PC-3 (cell line): ENCODE measurements around the gene CACNA1C. TPM values are rescaled to one million over a fixed set of nuclear protein-coding genes. Genes with fewer than 3 reads are reported as not detected.

ENCODE experiments used
- ATAC-seq: fragments of 200-7000 bp; cut with Tn5 transposase; 2 replicates; pipeline ENCODE4 v1.9.1; 2020; ENCODE audit warnings: mild to moderate bottlenecking, moderate library complexity
- BruUV-seq: library from RNA; stranded (reverse); fragments of 400-500 nt; replicated peaks from 2 replicates; lab custom pipeline; 2021; lab: Mats Ljungman, UMichigan
- CTCF ChIA-PET: fragments of 300-600 bp; sonication (Branson Sonifier 250); formaldehyde crosslinking; loops from one replicate; lab custom pipeline; 2022; ENCODE audit warnings: antibody characterized with exemption; lab: Charles Lee
- POLR2A ChIA-PET: fragments of 300-600 bp; sonication (Branson Sonifier 250); formaldehyde crosslinking; loops from one replicate; lab custom pipeline; 2022; ENCODE audit warnings: antibody characterized with exemption; ENCODE audit not compliant: unreplicated experiment; lab: Charles Lee
- DNase-seq: peaks from one replicate; pipeline ENCODE4 v3.0.0-alpha.2; 2015
- H2AFZ ChIP-seq: fragments of 300-600 bp; sonication (generic); 2 replicates; pipeline ENCODE4 v1.6.0; 2016; ENCODE audit warnings: antibody characterized with exemption, low read length
- H3F3A ChIP-seq: fragments of 300-600 bp; sonication (generic); one replicate; pipeline ENCODE4 v1.6.0; 2017; ENCODE audit warnings: antibody characterized with exemption, low read length, control low read depth, mild to moderate bottlenecking; ENCODE audit not compliant: unreplicated experiment
- H3K27ac ChIP-seq: fragments of 300-600 bp; sonication (generic); 2 replicates; pipeline ENCODE4 v1.5.1; 2016; ENCODE audit warnings: mild to moderate bottlenecking, low read length
- H3K27me3 ChIP-seq: fragments of 300-600 bp; sonication (generic); 2 replicates; pipeline ENCODE4 v1.6.1; 2016; ENCODE audit warnings: low read length, mixed read lengths
- H3K36me3 ChIP-seq: fragments of 300-600 bp; sonication (generic); 2 replicates; pipeline ENCODE4 v1.6.1; 2016; ENCODE audit warnings: low read depth, mixed run types, low read length, mixed read lengths
- H3K4me1 ChIP-seq: fragments of 300-600 bp; sonication (generic); 2 replicates; pipeline ENCODE4 v1.5.1; 2016; ENCODE audit warnings: low read length; ENCODE audit not compliant: insufficient read depth
- H3K4me2 ChIP-seq: fragments of 300-600 bp; sonication (generic); 2 replicates; pipeline ENCODE4 v1.6.0; 2016; ENCODE audit warnings: low read length
- H3K4me3 ChIP-seq: fragments of 300-600 bp; sonication (generic); 2 replicates; pipeline ENCODE4 v1.5.1; 2016; ENCODE audit warnings: mild to moderate bottlenecking, low read length, mixed read lengths
- H3K79me2 ChIP-seq: fragments of 300-600 bp; sonication (generic); 2 replicates; pipeline ENCODE4 v1.6.1; 2017; ENCODE audit warnings: low read length, mixed read lengths
- H3K9ac ChIP-seq: fragments of 300-600 bp; sonication (generic); 2 replicates; pipeline ENCODE4 v1.6.0; 2016; ENCODE audit warnings: mild to moderate bottlenecking, low read length
- H3K9me2 ChIP-seq: fragments of 300-600 bp; sonication (generic); replicated peaks from 2 replicates; pipeline ENCODE4 v1.6.1; 2016; ENCODE audit warnings: mixed run types, low read length, mixed read lengths
- H3K9me3 ChIP-seq: fragments of 300-600 bp; sonication (generic); 2 replicates; pipeline ENCODE4 v1.6.1; 2016; ENCODE audit warnings: low read length, mixed read lengths
- H4K20me1 ChIP-seq: fragments of 300-600 bp; sonication (generic); 2 replicates; pipeline ENCODE4 v1.6.1; 2016; ENCODE audit warnings: low read length, mixed read lengths
- CTCF ChIP-seq: fragments of 300-600 bp; sonication (generic); conservative IDR thresholded peaks from 2 replicates; pipeline ENCODE4 v1.5.1; 2017; ENCODE audit warnings: antibody characterized with exemption, low read depth, mild to moderate bottlenecking, low read length
- EZH2 ChIP-seq: fragments of 300-600 bp; sonication (generic); IDR thresholded peaks from one replicate; pipeline ENCODE4 v1.6.1; 2017; ENCODE audit warnings: antibody characterized with exemption, mild to moderate bottlenecking, low read length; ENCODE audit not compliant: unreplicated experiment
- EZH2phosphoT487 ChIP-seq: fragments of 300-600 bp; sonication (generic); IDR thresholded peaks from 2 replicates; pipeline ENCODE4 v1.6.1; 2018; ENCODE audit warnings: mild to moderate bottlenecking, antibody characterized with exemption, low read length, borderline replicate concordance
- intact Hi-C: fragments of 100-400 bp; cut with micrococcal nuclease; formaldehyde crosslinking; loops from 2 replicates; pipeline ENCODE4 v1.9.0; 2023
- total RNA-seq: library from RNA; depleted of rRNA; stranded (reverse); fragments of >200 nt; gene quantifications from 2 replicates; pipeline ENCODE4 v1.2.3, GENCODE V29; 2014

Gene CACNA1C
- total RNA-seq, 1 experiment from 2014 or later, result not detected

GRCh38 chr12:2020511-2020910 is 32.3 kb upstream of the CACNA1C start:
- intact Hi-C loops, result no loop called here
- no peak overlapping the region for H2AFZ ChIP-seq
- BruUV-seq, result no TSS peak
- peaks cover 84% of the 10 kb centered on the region for H3K27me3 ChIP-seq
- H3K4me1 ChIP-seq, result no peaks in the 10 kb centered on the region
- H3K9me2 ChIP-seq, result no peaks in the 10 kb centered on the region
- TF ChIP-seq EZH2 (no peak), EZH2phosphoT487 (no peak), CTCF (no peak)
- ChIA-PET POLR2A (no interaction called here), CTCF (no interaction called here)
- H3K79me2 ChIP-seq, result no peaks in the 10 kb centered on the region
- H3K9ac ChIP-seq, result no peak overlapping the region
- H3K4me2 ChIP-seq, result no peak overlapping the region
- H3K9me3 ChIP-seq, result no peaks in the 10 kb centered on the region
- no peaks in the 10 kb centered on the region for H3F3A ChIP-seq
- H3K27ac ChIP-seq, result no peak overlapping the region
- no peaks in the 10 kb centered on the region for H4K20me1 ChIP-seq
- ATAC-seq, result no peak
- no peaks in the 10 kb centered on the region for H3K36me3 ChIP-seq
- no peak overlapping the region for H3K4me3 ChIP-seq
- DNase-seq, result no peak

GRCh38 chr12:2023365-2023764 is 29.4 kb upstream of the CACNA1C start:
- TF ChIP-seq CTCF, result no peak
- no peak for TF ChIP-seq EZH2
- no peak for TF ChIP-seq EZH2phosphoT487
- no peaks in the 10 kb centered on the region for H3K36me3 ChIP-seq
- ChIA-PET CTCF (no interaction called here), POLR2A (no interaction called here)
- H3K9me2 ChIP-seq, result no peaks in the 10 kb centered on the region
- ATAC-seq, result no peak
- no peak for DNase-seq
- no peaks in the 10 kb centered on the region for H4K20me1 ChIP-seq
- no peaks in the 10 kb centered on the region for H3F3A ChIP-seq
- H3K4me3 ChIP-seq, result no peak overlapping the region
- H3K4me2 ChIP-seq, result no peak overlapping the region
- H2AFZ ChIP-seq, result no peak overlapping the region
- no peaks in the 10 kb centered on the region for H3K9me3 ChIP-seq
- no peak overlapping the region for H3K27ac ChIP-seq
- H3K4me1 ChIP-seq, result no peaks in the 10 kb centered on the region
- no peaks in the 10 kb centered on the region for H3K79me2 ChIP-seq
- BruUV-seq, result no TSS peak
- H3K27me3 ChIP-seq, result peaks cover 86% of the 10 kb centered on the region
- H3K9ac ChIP-seq, result no peak overlapping the region
- intact Hi-C loops, result no loop called here

GRCh38 chr12:2027351-2027750 is 25.4 kb upstream of the CACNA1C start:
- H3K27ac ChIP-seq, result no peak overlapping the region
- no peak overlapping the region for H2AFZ ChIP-seq
- no peak overlapping the region for H3K4me3 ChIP-seq
- BruUV-seq, result no TSS peak
- H3K36me3 ChIP-seq, result no peaks in the 10 kb centered on the region
- POLR2A ChIA-PET, result no interaction called here
- H3F3A ChIP-seq, result no peaks in the 10 kb centered on the region
- H3K4me2 ChIP-seq, result no peak overlapping the region
- no peaks in the 10 kb centered on the region for H3K9me2 ChIP-seq
- H4K20me1 ChIP-seq, result no peaks in the 10 kb centered on the region
- H3K9ac ChIP-seq, result no peak overlapping the region
- TF ChIP-seq EZH2 (no peak), EZH2phosphoT487 (no peak), CTCF (no peak)
- no peaks in the 10 kb centered on the region for H3K9me3 ChIP-seq
- no peaks in the 10 kb centered on the region for H3K79me2 ChIP-seq
- no peaks in the 10 kb centered on the region for H3K4me1 ChIP-seq
- peaks cover 96% of the 10 kb centered on the region for H3K27me3 ChIP-seq
- CTCF ChIA-PET, result no interaction called here
- DNase-seq, result no peak
- ATAC-seq, result no peak
- intact Hi-C loops, result no loop called here
